Adipose tissue (tissue), 3 donors: Measurements from ENCODE around the gene FBLN2. TPM values are rescaled to one million over a fixed set of nuclear protein-coding genes. Genes with fewer than 3 reads are reported as not detected.

ENCODE experiments used
- H3K27ac ChIP-seq: one replicate; pipeline ENCODE4 v1.5.1; 2013; ENCODE audit warnings: low read depth, low read length
- WGBS, 3 donors: extraction: QIAGEN DNeasy Blood & Tissue Kit; methylation state at CpG; one replicate each; pipeline ENCODE4 v1.1.7; 2013; 5-methylcytosine and 5-hydroxymethylcytosine counted together
- polyA plus RNA-seq, 3 donors: library from polyadenylated mRNA; stranded (reverse); fragments of 200-250 nt; gene quantifications; one replicate each; pipeline ENCODE4 v1.2.3, GENCODE V29; 2013
- donor health status: healthy with polysubstance abuse.
- donor health status: Bipolar disorder and iron deficiency.
- donor health status: healthy.

FBLN2 gene
- polyA plus RNA-seq, 3 donors: 10.2 to 147 (median 91.1) TPM

GRCh38 chr3:13584427-13584891, 35.5 kb downstream of the FBLN2 start:
- 90 to 95% (median 93%) methylated on average over 8 of the region's 8 CpGs for WGBS, 3 donors
- H3K27ac ChIP-seq: no peak overlapping the region

- no peak overlapping the region for H3K27ac ChIP-seq
- 67 to 86% (median 81%) methylated on average over 5 of the region's 5 CpGs for WGBS, 3 donors
Measured at GRCh38 chr3:13584901-13585300, 36.0 kb downstream of the FBLN2 start.

GRCh38 chr3:13587442-13587841, 38.5 kb downstream of the FBLN2 start:
- 77 to 82% (median 80%) methylated on average over 3 of the region's 3 CpGs for WGBS, 3 donors
- H3K27ac ChIP-seq: no peak overlapping the region

- WGBS, 3 donors: 78 to 93% (median 83%) methylated on average over 16 of the region's 16 CpGs
- no peak overlapping the region for H3K27ac ChIP-seq
Measured at GRCh38 chr3:13588221-13588701, 39.3 kb downstream of the FBLN2 start.

- no peak overlapping the region for H3K27ac ChIP-seq
- WGBS, 3 donors: 85 to 87% (median 85%) methylated on average over 4 of the region's 4 CpGs
Measured at GRCh38 chr3:13588993-13589392, 40.1 kb downstream of the FBLN2 start.

GRCh38 chr3:13590841-13591520, 42.1 kb downstream of the FBLN2 start:
- 89 to 99% (median 98%) methylated on average over 3 of the region's 3 CpGs for WGBS, 3 donors
- H3K27ac ChIP-seq: no peak overlapping the region

GRCh38 chr3:13593615-13594014, 44.7 kb downstream of the FBLN2 start:
- WGBS, 3 donors: 86 to 91% (median 87%) methylated on average over 8 to 10 of the region's 10 CpGs
- no peak overlapping the region for H3K27ac ChIP-seq

- no peak overlapping the region for H3K27ac ChIP-seq
Measured at GRCh38 chr3:13594146-13594545, 45.2 kb downstream of the FBLN2 start.

GRCh38 chr3:13594991-13595421, 46.1 kb downstream of the FBLN2 start:
- 63 to 67% (median 64%) methylated on average over 10 of the region's 10 CpGs for WGBS, 3 donors
- H3K27ac ChIP-seq: no peak overlapping the region

More at GRCh38 chr3:13594146-13594545, 45.2 kb downstream of the FBLN2 start:
- 83 to 88% (median 84%) methylated on average over 8 of the region's 8 CpGs for WGBS, 3 donors

GRCh38 chr3:13595485-13595884, 46.6 kb downstream of the FBLN2 start:
- WGBS, 3 donors: 58 to 80% (median 75%) methylated on average over 5 of the region's 5 CpGs

GRCh38 chr3:13596426-13597205, 47.7 kb downstream of the FBLN2 start:
- no peak overlapping the region for H3K27ac ChIP-seq
- 86 to 94% (median 92%) methylated on average over 3 of the region's 3 CpGs for WGBS, 3 donors

More at GRCh38 chr3:13595485-13595884, 46.6 kb downstream of the FBLN2 start:
- H3K27ac ChIP-seq: no peak overlapping the region

GRCh38 chr3:13597661-13598060, 48.7 kb downstream of the FBLN2 start:
- WGBS, 3 donors: 84 to 88% (median 85%) methylated on average over 8 of the region's 8 CpGs
- no peak overlapping the region for H3K27ac ChIP-seq

GRCh38 chr3:13598201-13598600, 49.3 kb downstream of the FBLN2 start:
- 86 to 90% (median 89%) methylated on average over 5 of the region's 5 CpGs for WGBS, 3 donors
- H3K27ac ChIP-seq: no peak overlapping the region

GRCh38 chr3:13598926-13599886, 50.3 kb downstream of the FBLN2 start:
- no peak overlapping the region for H3K27ac ChIP-seq
- WGBS, 3 donors: 47 to 75% (median 67%) methylated on average over 10 of the region's 10 CpGs

- 63 to 80% (median 79%) methylated on average over 11 of the region's 11 CpGs for WGBS, 3 donors
Measured at GRCh38 chr3:13599887-13600450, 51.0 kb downstream of the FBLN2 start.

GRCh38 chr3:13600950-13601691, 52.2 kb downstream of the FBLN2 start:
- H3K27ac ChIP-seq: no peak overlapping the region
- 70 to 82% (median 72%) methylated on average over 9 of the region's 9 CpGs for WGBS, 3 donors

More at GRCh38 chr3:13599887-13600450, 51.0 kb downstream of the FBLN2 start:
- H3K27ac ChIP-seq: no peak overlapping the region

- H3K27ac ChIP-seq: no peak overlapping the region
Measured at GRCh38 chr3:13601692-13602080, 52.8 kb downstream of the FBLN2 start.
